Measurements from ENCODE around the gene ZSWIM8. TPM values are rescaled to one million over a fixed set of nuclear protein-coding genes. Genes with fewer than 3 reads are reported as not detected.
"Not testable (repeated sequence)": the region's sequence is repeated elsewhere in the genome, so short reads cannot be mapped to it uniquely, and the experiment has no call there.

The ZSWIM8 gene
- total RNA-seq, 1 experiment from 2014 or later, result 49.5 TPM

- no peaks in the 10 kb centered on the region for H4K20me1 ChIP-seq (ENCODE audit: insufficient read depth, low read depth, low read length)
- H2AFZ ChIP-seq (ENCODE audit: low read length), result no peak overlapping the region
These were observed 42.1 kb downstream of the ZSWIM8 start for GRCh38 chr10:73827346-73828089.

GRCh38 chr10:73828161-73828560, 42.8 kb downstream of the ZSWIM8 start:
- no peak overlapping the region for H3K4me3 ChIP-seq (ENCODE audit: low read length)
- H4K20me1 ChIP-seq (ENCODE audit: insufficient read depth, low read depth, low read length), result no peaks in the 10 kb centered on the region
- no peaks in the 10 kb centered on the region for H3K79me2 ChIP-seq (ENCODE audit: low read length)
- H3K4me2 ChIP-seq (ENCODE audit: low read depth, low read length, poor library complexity, severe bottlenecking), result no peak overlapping the region
- no peak overlapping the region for H3K27ac ChIP-seq (ENCODE audit: low read length)
- no peak for DNase-seq
- no peaks in the 10 kb centered on the region for H3K9me2 ChIP-seq (replicated peaks; ENCODE audit: insufficient read depth, low read length)
- H2AFZ ChIP-seq (ENCODE audit: low read length), result no peak overlapping the region
- H3K4me1 ChIP-seq (ENCODE audit: low read length), result peaks cover 13% of the 10 kb centered on the region
- no peak overlapping the region for H3K9ac ChIP-seq (ENCODE audit: low read length)
- H3K27me3 ChIP-seq (ENCODE audit: low read length), result no peaks in the 10 kb centered on the region
- no peaks in the 10 kb centered on the region for H3K36me3 ChIP-seq (ENCODE audit: insufficient read depth, low read length)
- no peaks in the 10 kb centered on the region for H3K9me3 ChIP-seq (ENCODE audit: low read length)

More at GRCh38 chr10:73827346-73828089, 42.1 kb downstream of the ZSWIM8 start:
- no peak overlapping the region for H3K4me3 ChIP-seq (ENCODE audit: low read length)
- H3K9me3 ChIP-seq (ENCODE audit: low read length), result no peaks in the 10 kb centered on the region
- no peaks in the 10 kb centered on the region for H3K79me2 ChIP-seq (ENCODE audit: low read length)
- H3K27me3 ChIP-seq (ENCODE audit: low read length), result no peaks in the 10 kb centered on the region
- peaks cover 12% of the 10 kb centered on the region for H3K4me1 ChIP-seq (ENCODE audit: low read length)
- peak; percentile 19 for DNase-seq
- no peak overlapping the region for H3K9ac ChIP-seq (ENCODE audit: low read length)
- H3K27ac ChIP-seq (ENCODE audit: low read length), result no peak overlapping the region
- no peaks in the 10 kb centered on the region for H3K9me2 ChIP-seq (replicated peaks; ENCODE audit: insufficient read depth, low read length)
- H3K4me2 ChIP-seq (ENCODE audit: low read depth, low read length, poor library complexity, severe bottlenecking), result no peak overlapping the region
- no peaks in the 10 kb centered on the region for H3K36me3 ChIP-seq (ENCODE audit: insufficient read depth, low read length)

DNA sequence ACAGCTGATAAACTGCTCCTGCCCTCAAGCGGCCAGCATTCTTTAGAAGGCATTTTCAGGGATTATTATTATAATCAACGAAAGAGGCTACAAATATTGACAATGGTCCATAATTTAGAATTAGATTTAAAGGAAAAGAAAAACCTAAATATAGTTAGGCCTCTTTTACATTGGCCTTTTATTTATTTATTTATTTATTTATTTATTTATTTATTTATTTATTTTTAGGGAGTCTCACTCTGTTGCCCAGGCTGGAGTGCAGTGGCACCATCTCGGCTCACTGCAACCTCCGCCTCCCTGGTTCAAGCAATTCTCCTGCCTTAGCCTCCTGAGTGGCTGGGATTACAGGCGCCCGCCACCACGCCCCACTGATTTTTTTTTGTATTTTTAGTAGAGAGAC, 43.7 kb downstream of the ZSWIM8 start:
- not testable (repeated sequence) for H3K4me2 ChIP-seq (ENCODE audit: low read depth, low read length, poor library complexity, severe bottlenecking); H2AFZ ChIP-seq (ENCODE audit: low read length); H3K79me2 ChIP-seq (ENCODE audit: low read length); H3K9me2 ChIP-seq (replicated peaks; ENCODE audit: insufficient read depth, low read length); H3K27ac ChIP-seq (ENCODE audit: low read length); H3K4me3 ChIP-seq (ENCODE audit: low read length); H3K9ac ChIP-seq (ENCODE audit: low read length); H3K27me3 ChIP-seq (ENCODE audit: low read length); H4K20me1 ChIP-seq (ENCODE audit: insufficient read depth, low read depth, low read length); H3K9me3 ChIP-seq (ENCODE audit: low read length); H3K36me3 ChIP-seq (ENCODE audit: insufficient read depth, low read length); DNase-seq
- peaks cover 18% of the 10 kb centered on the region for H3K4me1 ChIP-seq (ENCODE audit: low read length)

DNA sequence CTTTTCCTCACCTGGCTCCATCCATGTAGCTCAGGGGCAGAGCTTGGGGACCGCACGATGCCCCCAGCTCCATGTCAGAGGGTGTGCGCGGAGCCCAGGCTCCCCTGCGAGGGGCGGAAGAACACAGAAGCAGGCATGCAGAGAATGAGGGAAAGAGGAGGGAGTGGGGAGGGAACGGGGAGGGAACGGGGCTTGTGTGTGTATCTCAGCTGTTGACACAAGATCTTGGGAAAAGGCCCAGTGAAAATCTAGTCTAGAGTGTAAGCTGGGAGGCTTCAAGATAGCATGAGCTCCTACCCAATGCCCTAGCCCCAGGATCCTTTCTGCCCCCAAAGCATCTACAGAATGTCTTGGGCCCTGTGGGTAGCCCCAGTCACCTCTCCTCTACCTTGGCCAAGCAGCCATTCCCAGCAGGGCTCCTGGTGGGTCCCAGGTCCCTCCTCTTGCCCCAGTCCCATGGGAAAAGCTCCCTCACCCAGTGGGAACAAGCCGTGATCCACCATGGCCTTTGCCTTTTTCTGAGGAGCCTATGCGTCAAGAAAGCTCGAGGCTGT, 51.1 kb downstream of the ZSWIM8 start:
- Histone ChIP-seq H3K4me3 (ENCODE audit: low read length) (peak overlapping the region; percentile 55), H3K9ac (ENCODE audit: low read length) (peak overlapping the region; percentile 61), H3K4me2 (ENCODE audit: low read depth, low read length, poor library complexity, severe bottlenecking) (peak overlapping the region; percentile 76), H3K27ac (ENCODE audit: low read length) (peak overlapping the region; percentile 92), H3K27me3 (ENCODE audit: low read length) (no peaks in the 10 kb centered on the region), H3K4me1 (ENCODE audit: low read length) (peaks cover 36% of the 10 kb centered on the region), H4K20me1 (ENCODE audit: insufficient read depth, low read depth, low read length) (no peaks in the 10 kb centered on the region), H3K36me3 (ENCODE audit: insufficient read depth, low read length) (0 out of 2 replicates have a peak, but pooled peaks cover 6% of the 10 kb centered on the region), H3K9me2 (replicated peaks; ENCODE audit: insufficient read depth, low read length) (no peaks in the 10 kb centered on the region), H2AFZ (ENCODE audit: low read length) (no peak overlapping the region), H3K79me2 (ENCODE audit: low read length) (peaks cover 3% of the 10 kb centered on the region; the same call in 1 of the 2 replicates), H3K9me3 (ENCODE audit: low read length) (no peaks in the 10 kb centered on the region)
- DNase-seq, result no peak

- 0 out of 2 replicates have a peak, but pooled peaks cover 6% of the 10 kb centered on the region for H3K36me3 ChIP-seq (ENCODE audit: insufficient read depth, low read length)
These were observed 51.7 kb downstream of the ZSWIM8 start for GRCh38 chr10:73837072-73837471.

GRCh38 chr10:73838008-73838567, 52.7 kb downstream of the ZSWIM8 start:
- no peaks in the 10 kb centered on the region for H3K9me3 ChIP-seq (ENCODE audit: low read length)
- H3K36me3 ChIP-seq (ENCODE audit: insufficient read depth, low read length), result 0 out of 2 replicates have a peak, but pooled peaks cover 6% of the 10 kb centered on the region
- DNase-seq, result no peak
- no peaks in the 10 kb centered on the region for H3K9me2 ChIP-seq (replicated peaks; ENCODE audit: insufficient read depth, low read length)
- no peak overlapping the region for H2AFZ ChIP-seq (ENCODE audit: low read length)
- H3K4me2 ChIP-seq (ENCODE audit: low read depth, low read length, poor library complexity, severe bottlenecking), result peak overlapping the region; percentile 76
- peaks cover 3% of the 10 kb centered on the region; the same call in 1 of the 2 replicates for H3K79me2 ChIP-seq (ENCODE audit: low read length)
- H3K9ac ChIP-seq (ENCODE audit: low read length), result peak overlapping the region; percentile 61; the same call in 1 of the 2 replicates
- peak overlapping the region; percentile 92 for H3K27ac ChIP-seq (ENCODE audit: low read length)
- H3K27me3 ChIP-seq (ENCODE audit: low read length), result no peaks in the 10 kb centered on the region
- H4K20me1 ChIP-seq (ENCODE audit: insufficient read depth, low read depth, low read length), result no peaks in the 10 kb centered on the region
- H3K4me3 ChIP-seq (ENCODE audit: low read length), result no peak overlapping the region
- peaks cover 36% of the 10 kb centered on the region for H3K4me1 ChIP-seq (ENCODE audit: low read length)

More at GRCh38 chr10:73837072-73837471, 51.7 kb downstream of the ZSWIM8 start:
- Histone ChIP-seq H3K9me2 (replicated peaks; ENCODE audit: insufficient read depth, low read length) (no peaks in the 10 kb centered on the region), H3K4me1 (ENCODE audit: low read length) (peaks cover 36% of the 10 kb centered on the region), H3K79me2 (ENCODE audit: low read length) (peaks cover 3% of the 10 kb centered on the region; the same call in 1 of the 2 replicates), H2AFZ (ENCODE audit: low read length) (no peak overlapping the region), H3K27ac (ENCODE audit: low read length) (peak overlapping the region; percentile 92), H3K4me2 (ENCODE audit: low read depth, low read length, poor library complexity, severe bottlenecking) (peak overlapping the region; percentile 76), H3K9ac (ENCODE audit: low read length) (peak overlapping the region; percentile 61), H3K27me3 (ENCODE audit: low read length) (no peaks in the 10 kb centered on the region), H3K4me3 (ENCODE audit: low read length) (peak overlapping the region; percentile 55), H3K9me3 (ENCODE audit: low read length) (no peaks in the 10 kb centered on the region), H4K20me1 (ENCODE audit: insufficient read depth, low read depth, low read length) (no peaks in the 10 kb centered on the region)
- DNase-seq, result peak; percentile 84

- DNase-seq, result no peak
- Histone ChIP-seq H3K4me1 (ENCODE audit: low read length) (peaks cover 30% of the 10 kb centered on the region), H3K9me3 (ENCODE audit: low read length) (no peaks in the 10 kb centered on the region), H3K4me3 (ENCODE audit: low read length) (no peak overlapping the region), H2AFZ (ENCODE audit: low read length) (no peak overlapping the region), H3K36me3 (ENCODE audit: insufficient read depth, low read length) (0 out of 2 replicates have a peak, but pooled peaks cover 6% of the 10 kb centered on the region), H4K20me1 (ENCODE audit: insufficient read depth, low read depth, low read length) (no peaks in the 10 kb centered on the region), H3K27ac (ENCODE audit: low read length) (no peak overlapping the region), H3K79me2 (ENCODE audit: low read length) (peaks cover 3% of the 10 kb centered on the region; the same call in 1 of the 2 replicates), H3K4me2 (ENCODE audit: low read depth, low read length, poor library complexity, severe bottlenecking) (no peak overlapping the region), H3K27me3 (ENCODE audit: low read length) (no peaks in the 10 kb centered on the region), H3K9ac (ENCODE audit: low read length) (no peak overlapping the region), H3K9me2 (replicated peaks; ENCODE audit: insufficient read depth, low read length) (no peaks in the 10 kb centered on the region)
These were observed 53.4 kb downstream of the ZSWIM8 start for GRCh38 chr10:73838827-73839226.

Measured in Karpas-422 (cell line).